ENCODE measurements around the gene XAGE1A. TPM values are rescaled to one million over a fixed set of nuclear protein-coding genes. Genes with fewer than 3 reads are reported as not detected.

Gene XAGE1A
- polyA plus RNA-seq, 1 donor (not counting 4 experiments of a cell fraction or from before 2014, with no cell fraction given) = not detected

Small RNAs within 50 kb of the gene (small RNA-seq; reads per million reads assigned to genes)
- gene BX510359.8 (ENCODE audit: insufficient read length in 3 of 3, low read depth in 3 of 3, low replicate concordance in 1 of 3) (0 reads per million in 3 experiments), gene RBM22P7 (ENCODE audit: insufficient read length in 3 of 3, low read depth in 3 of 3, low replicate concordance in 1 of 3) (0 reads per million in 3 experiments)

Other genes with a start within 250 kb of the XAGE1A start
- gene XAGE2, start 126.8 kb upstream of the XAGE1A start, polyA plus RNA-seq = not detected in 3 replicates
- not detected in 3 replicates for gene XAGE1B, start 21.3 kb downstream of the XAGE1A start, polyA plus RNA-seq
- gene SSX7, start 159.1 kb downstream of the XAGE1A start, polyA plus RNA-seq = not detected in 3 replicates
- not detected in 3 replicates for gene SSX2, start 211.4 kb downstream of the XAGE1A start, polyA plus RNA-seq

Measured in keratinocyte (primary cell).